Activated B cell treated with CpG ODN at 0.5 μM for 24 hours (primary cell): ENCODE results near the gene LONRF2. TPM values are rescaled to one million over a fixed set of nuclear protein-coding genes. Genes with fewer than 3 reads are reported as not detected.
A peak's percentile ranks its signal among the peaks of the same experiment; 100 is the strongest.

Source experiments
- ATAC-seq: fragments of 200-7000 bp; cut with Tn5 transposase; one replicate; pipeline ENCODE4 v1.10.0; 2021; ENCODE audit warnings: low read depth, mild to moderate bottlenecking, moderate library complexity
- CTCF ChIA-PET: fragments of 350-600 bp; sonication (Branson Sonifier 250); formaldehyde crosslinking; loops from one replicate; lab custom pipeline; 2021; ENCODE audit warnings: antibody characterized with exemption; lab: Charles Lee
- POLR2A ChIA-PET: fragments of 350-600 bp; sonication (Branson Sonifier 250); formaldehyde crosslinking; loops from one replicate; lab custom pipeline; 2021; ENCODE audit warnings: antibody characterized with exemption; lab: Charles Lee
- DNase-seq: peaks from one replicate; pipeline ENCODE4 v3.0.0; 2022
- H3K27ac Mint-ChIP-seq: one replicate; pipeline ENCODE4 v1.8.0; 2020; ENCODE audit warnings: mixed read lengths
- H3K27me3 Mint-ChIP-seq: one replicate; pipeline ENCODE4 v1.8.0; 2021; ENCODE audit warnings: mixed read lengths
- H3K36me3 Mint-ChIP-seq: one replicate; pipeline ENCODE4 v1.8.0; 2021; ENCODE audit warnings: low read depth, mixed read lengths
- H3K4me1 Mint-ChIP-seq: one replicate; pipeline ENCODE4 v1.8.0; 2021; ENCODE audit warnings: mixed read lengths
- H3K4me3 Mint-ChIP-seq: one replicate; pipeline ENCODE4 v1.8.0; 2020; ENCODE audit warnings: mild to moderate bottlenecking, mixed read lengths
- H3K9me3 Mint-ChIP-seq: one replicate; pipeline ENCODE4 v1.8.0; 2020; ENCODE audit warnings: mixed read lengths
- CTCF ChIP-seq: fragments of 200-600 bp; IDR thresholded peaks from one replicate; pipeline ENCODE4 v1.8.0; 2022; ENCODE audit warnings: antibody characterized with exemption, mild to moderate bottlenecking
- intact Hi-C: fragments of 100-400 bp; cut with micrococcal nuclease; formaldehyde crosslinking; loops from one replicate; pipeline ENCODE4 v1.15.1; 2024
- total RNA-seq: library from RNA; stranded (reverse); gene quantifications from 2 replicates; pipeline ENCODE4 v1.2.3, GENCODE V29; 2022

The LONRF2 gene
- total RNA-seq, 1 donor from 2014 or later = 0.09 TPM

GRCh38 chr2:100275200-100275589 is 47.1 kb downstream of the LONRF2 start:
- H3K27me3 Mint-ChIP-seq = peaks cover 9% of the 10 kb centered on the region
- H3K9me3 Mint-ChIP-seq = peaks cover 6% of the 10 kb centered on the region
- DNase-seq (no peak), ATAC-seq (no peak)
- ChIA-PET CTCF (no interaction called here), POLR2A (no interaction called here)
- H3K4me1 Mint-ChIP-seq = peaks cover 6% of the 10 kb centered on the region
- H3K27ac Mint-ChIP-seq = no peak overlapping the region
- no peak overlapping the region for H3K4me3 Mint-ChIP-seq
- H3K36me3 Mint-ChIP-seq = no peaks in the 10 kb centered on the region
- no peak for TF ChIP-seq CTCF
- intact Hi-C loops = no loop called here

GRCh38 chr2:100274566-100275199 is 47.6 kb downstream of the LONRF2 start:
- no peak for DNase-seq
- POLR2A ChIA-PET = no interaction called here
- H3K4me3 Mint-ChIP-seq = no peak overlapping the region
- CTCF ChIA-PET = interaction anchor here (1.2 kb wide), 1 partner anchor 13 kb away, joined by 7 read pairs; no protein-coding TSS in a partner anchor
- ATAC-seq = no peak
- TF ChIP-seq CTCF = no peak
- H3K36me3 Mint-ChIP-seq = no peaks in the 10 kb centered on the region
- intact Hi-C loops = no loop called here
- H3K9me3 Mint-ChIP-seq = peaks cover 6% of the 10 kb centered on the region
- peaks cover 6% of the 10 kb centered on the region for H3K4me1 Mint-ChIP-seq
- no peak overlapping the region for H3K27ac Mint-ChIP-seq
- peaks cover 4% of the 10 kb centered on the region for H3K27me3 Mint-ChIP-seq

DNA sequence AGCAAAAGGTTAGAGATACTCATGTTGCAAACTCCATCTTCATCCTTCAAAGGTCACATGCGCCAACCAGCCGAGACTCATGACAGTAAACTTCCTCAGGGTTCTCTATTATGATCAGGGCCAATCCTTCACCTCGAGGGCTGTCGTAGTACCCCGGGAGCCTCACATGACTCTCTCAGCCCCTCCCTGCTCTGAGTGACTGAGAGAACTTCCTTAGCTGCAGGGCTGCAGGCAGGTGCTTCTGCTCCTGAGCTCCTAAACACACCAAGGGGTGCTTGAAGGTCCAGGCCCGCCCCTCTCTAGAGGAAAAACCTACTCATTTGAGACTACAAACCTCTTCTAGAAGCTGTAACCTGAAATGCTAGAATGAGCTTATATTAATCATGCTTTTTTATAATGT is 48.2 kb downstream of the LONRF2 start:
- no peaks in the 10 kb centered on the region for H3K36me3 Mint-ChIP-seq
- peaks cover 6% of the 10 kb centered on the region for H3K9me3 Mint-ChIP-seq
- ATAC-seq = peak; percentile 67
- no peak for TF ChIP-seq CTCF
- H3K27me3 Mint-ChIP-seq = peaks cover 2% of the 10 kb centered on the region
- intact Hi-C loops = no loop called here
- POLR2A ChIA-PET = no interaction called here
- no peak for DNase-seq
- no peak overlapping the region for H3K4me3 Mint-ChIP-seq
- CTCF ChIA-PET = interaction anchor here (1.2 kb wide), 1 partner anchor 12 kb away, joined by 7 read pairs; no protein-coding TSS in a partner anchor
- H3K4me1 Mint-ChIP-seq = peaks cover 6% of the 10 kb centered on the region
- H3K27ac Mint-ChIP-seq = no peak overlapping the region

DNA sequence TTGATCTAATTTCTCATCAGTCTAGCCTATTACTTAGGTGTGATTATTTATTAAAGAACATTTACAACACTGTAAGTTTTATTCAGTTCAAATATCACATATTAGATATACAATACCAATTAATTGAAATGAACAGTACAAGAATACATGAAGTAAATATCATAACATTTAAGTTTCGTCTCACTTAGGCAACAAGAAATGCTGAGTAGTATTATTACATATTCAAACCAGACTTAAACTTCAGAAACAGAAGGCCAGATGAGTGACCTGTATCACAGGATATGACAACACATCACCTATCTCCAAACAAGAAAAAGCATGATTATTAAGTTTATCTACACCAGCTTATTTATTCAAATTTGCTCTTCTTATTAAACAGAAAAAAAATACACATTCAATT is 48.9 kb downstream of the LONRF2 start:
- Mint-ChIP-seq H3K27me3 (no peaks in the 10 kb centered on the region), H3K36me3 (no peaks in the 10 kb centered on the region), H3K9me3 (peaks cover 6% of the 10 kb centered on the region), H3K4me1 (peaks cover 6% of the 10 kb centered on the region), H3K4me3 (no peak overlapping the region), H3K27ac (no peak overlapping the region)
- intact Hi-C loops = no loop called here
- no peak for TF ChIP-seq CTCF
- ATAC-seq (no peak), DNase-seq (no peak)
- ChIA-PET CTCF (interaction anchor here (1.8 kb wide), 1 partner anchor 10 kb away, joined by 7 read pairs; no protein-coding TSS in a partner anchor), POLR2A (no interaction called here)

- no peak for DNase-seq
- peaks cover 6% of the 10 kb centered on the region for H3K4me1 Mint-ChIP-seq
Observed at GRCh38 chr2:100272841-100273329, 49.4 kb downstream of the LONRF2 start.

More at GRCh38 chr2:100272841-100273329, 49.4 kb downstream of the LONRF2 start:
- Mint-ChIP-seq H3K4me3 (no peak overlapping the region), H3K27me3 (no peaks in the 10 kb centered on the region), H3K9me3 (peaks cover 6% of the 10 kb centered on the region), H3K27ac (no peak overlapping the region), H3K36me3 (no peaks in the 10 kb centered on the region)
- POLR2A ChIA-PET = no interaction called here
- intact Hi-C loops = no loop called here
- no peak for TF ChIP-seq CTCF
- CTCF ChIA-PET = interaction anchor here (1.8 kb wide), 1 partner anchor 10 kb away, joined by 7 read pairs; no protein-coding TSS in a partner anchor
- ATAC-seq = no peak
